Middle frontal gyrus (tissue), 1 donor: ENCODE measurements around the gene CZIB.

Experiments used
- DNase-seq: peaks from one replicate; pipeline ENCODE4 v3.0.0-alpha.2; 2015; ENCODE audit warnings: low spot score; ENCODE audit errors: extremely low spot score

Gene CZIB

DNA sequence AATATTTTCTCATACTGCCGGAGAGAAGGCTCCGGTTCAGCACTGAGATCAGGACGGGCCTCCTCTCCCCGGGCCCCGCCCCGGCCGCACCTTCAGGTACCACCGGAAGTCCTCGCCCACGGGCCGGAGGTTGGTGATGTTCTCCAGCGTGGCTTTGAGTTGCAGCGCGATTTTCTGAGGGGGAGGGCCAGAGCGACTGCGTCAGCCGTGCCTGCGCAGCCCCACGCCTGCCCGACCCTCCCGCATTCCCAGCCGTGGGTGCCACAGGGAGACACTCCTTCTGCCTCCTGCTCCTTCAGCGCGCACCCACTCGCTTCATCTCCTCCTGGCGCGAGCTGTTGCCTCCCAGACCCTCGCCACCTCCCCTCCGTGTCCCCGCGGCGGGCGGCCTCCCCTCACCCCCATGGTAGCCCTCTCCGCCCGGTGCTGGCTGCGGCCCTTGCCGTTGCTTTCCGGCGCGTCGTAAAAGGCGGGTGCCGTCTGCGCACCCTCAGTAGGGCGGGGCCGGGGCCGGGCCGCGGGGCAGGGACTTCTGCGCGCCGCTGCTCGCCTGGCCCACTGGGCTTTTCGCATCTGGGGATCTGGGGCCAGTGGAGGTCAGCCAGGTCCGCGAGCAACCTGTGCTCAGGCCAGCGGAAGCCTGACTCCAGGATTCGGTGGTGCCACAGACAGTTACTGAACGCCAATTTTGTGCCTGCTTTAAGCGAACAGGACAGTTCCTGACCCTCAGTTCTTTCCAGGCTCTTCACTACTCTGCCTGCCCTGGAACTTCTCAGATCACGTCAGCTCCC, at the start of gene CZIB:
Gene CZIB (minus strand): TSS at position 464 of the 791 bp plus-strand sequence. CDS start 59 bp downstream, at position 405.
- peak; percentile 79 for DNase-seq

DNA sequence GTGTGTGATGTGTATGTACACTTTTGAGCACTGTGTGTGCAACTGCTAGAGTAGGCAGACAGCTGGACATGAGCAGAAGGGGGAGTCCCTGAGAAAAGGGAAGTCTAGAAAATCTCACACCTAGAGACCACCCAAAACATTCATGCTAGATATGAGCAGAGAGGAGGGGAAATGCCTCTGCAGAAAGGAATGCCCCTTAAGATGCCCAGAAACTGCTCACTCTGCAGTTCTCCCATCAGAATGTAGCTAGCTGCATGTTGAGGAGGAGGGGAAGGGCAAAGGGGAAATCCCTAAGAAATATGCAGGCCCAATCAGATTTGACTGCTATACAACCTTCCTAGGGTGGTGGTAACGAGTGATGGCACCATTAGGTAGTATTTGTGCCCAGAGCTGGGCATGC, 49.7 kb upstream of the CZIB start:
- DNase-seq, result no peak

DNA sequence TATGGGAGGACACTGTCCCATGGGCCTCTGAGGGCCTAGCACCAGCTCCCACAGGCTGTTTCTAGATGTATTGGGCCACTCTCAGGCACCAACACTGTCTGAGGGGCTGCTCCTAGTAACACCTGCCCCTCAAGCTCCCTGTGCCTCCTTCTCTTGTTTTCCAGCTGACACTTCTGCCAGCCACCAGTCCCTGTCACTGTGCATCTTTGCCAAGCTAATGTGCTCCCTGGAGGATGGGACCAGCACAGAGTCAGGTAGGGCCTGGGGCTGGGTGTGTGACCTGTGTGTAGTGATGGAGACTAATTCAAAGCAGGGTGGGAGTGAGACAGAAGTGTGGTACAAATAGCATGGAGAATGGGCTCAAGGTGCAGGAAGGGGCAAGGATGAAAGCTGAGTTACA, 47.3 kb upstream of the CZIB start:
- DNase-seq, result no peak

DNA sequence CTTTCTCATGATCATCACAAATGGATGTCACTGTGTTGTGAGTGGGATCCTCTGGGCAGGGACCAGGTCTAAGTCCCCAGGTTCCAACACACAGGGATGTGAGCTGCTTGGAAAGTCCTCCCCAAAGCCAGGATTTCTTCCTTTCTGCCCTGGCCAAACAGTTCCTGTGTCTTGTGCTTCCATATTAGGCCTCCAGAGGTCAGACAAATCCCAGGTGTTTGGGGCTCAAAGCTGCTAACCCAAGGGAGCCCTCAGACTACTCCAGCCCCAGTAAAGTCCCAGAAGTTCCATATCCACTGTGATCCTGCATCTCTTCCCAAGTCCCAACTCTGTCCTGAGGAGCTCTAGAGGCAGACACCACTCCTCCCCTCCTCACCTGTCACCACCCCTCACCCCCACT, 45.6 kb upstream of the CZIB start:
- DNase-seq, result no peak

DNA sequence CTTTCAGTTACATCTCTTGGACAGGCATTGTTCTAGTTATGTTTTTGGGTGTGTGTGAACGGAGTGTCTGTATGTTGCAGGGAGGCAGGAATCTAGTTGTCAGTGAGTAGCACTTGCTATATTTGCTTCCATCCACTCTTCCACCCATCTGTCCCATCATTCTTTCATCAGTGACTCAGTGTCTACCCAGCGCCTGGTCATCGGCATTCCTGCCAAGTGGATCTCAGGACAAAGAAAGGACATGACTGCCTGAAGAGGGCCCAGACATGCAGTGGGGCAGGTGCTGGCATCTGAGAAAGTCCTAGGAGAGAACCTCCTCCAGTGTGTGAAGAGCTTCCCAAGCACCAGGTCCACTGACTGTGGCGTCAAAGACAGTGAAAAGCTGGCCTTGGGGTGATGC, 45.1 kb upstream of the CZIB start:
- no peak for DNase-seq

DNA sequence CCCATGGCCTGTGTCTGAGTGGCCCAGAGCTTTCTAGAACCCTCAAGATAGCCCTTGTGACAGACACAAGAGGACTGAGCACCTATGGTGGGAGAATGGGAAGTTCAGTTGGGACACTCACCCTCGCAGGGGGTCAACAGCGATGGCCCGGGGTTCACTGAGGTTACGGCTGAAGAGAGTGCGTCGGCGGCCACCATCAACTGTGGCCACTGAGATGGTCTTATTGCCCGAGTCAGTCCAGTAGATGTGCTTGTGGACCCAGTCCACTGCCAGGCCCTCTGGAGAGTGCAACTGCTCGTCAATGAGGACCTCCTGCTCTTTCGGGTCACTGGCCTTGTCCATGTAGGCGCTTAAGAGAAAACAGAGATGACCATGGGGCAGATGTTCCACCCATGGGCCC, 43.6 kb upstream of the CZIB start:
- no peak for DNase-seq

DNA sequence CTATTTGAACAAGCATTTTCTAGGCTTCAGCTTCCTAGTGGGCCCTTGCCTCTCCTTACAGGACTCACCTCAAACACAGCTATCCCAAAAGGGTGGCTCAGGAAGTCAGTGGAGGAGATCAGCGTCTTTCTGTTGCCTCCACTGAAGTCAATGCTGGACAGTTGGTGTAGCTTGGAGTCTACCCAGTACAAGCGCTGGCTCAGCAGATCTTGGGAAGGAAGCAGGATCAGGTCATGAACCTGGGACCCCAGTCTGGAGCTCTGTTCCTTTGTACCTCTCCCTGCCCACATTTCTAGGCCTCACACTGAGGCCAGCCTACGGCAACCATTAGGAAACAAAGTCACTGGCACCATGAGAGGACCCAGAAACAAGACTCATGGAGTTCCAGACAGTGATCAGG, 41.6 kb upstream of the CZIB start:
- DNase-seq, result no peak

DNA sequence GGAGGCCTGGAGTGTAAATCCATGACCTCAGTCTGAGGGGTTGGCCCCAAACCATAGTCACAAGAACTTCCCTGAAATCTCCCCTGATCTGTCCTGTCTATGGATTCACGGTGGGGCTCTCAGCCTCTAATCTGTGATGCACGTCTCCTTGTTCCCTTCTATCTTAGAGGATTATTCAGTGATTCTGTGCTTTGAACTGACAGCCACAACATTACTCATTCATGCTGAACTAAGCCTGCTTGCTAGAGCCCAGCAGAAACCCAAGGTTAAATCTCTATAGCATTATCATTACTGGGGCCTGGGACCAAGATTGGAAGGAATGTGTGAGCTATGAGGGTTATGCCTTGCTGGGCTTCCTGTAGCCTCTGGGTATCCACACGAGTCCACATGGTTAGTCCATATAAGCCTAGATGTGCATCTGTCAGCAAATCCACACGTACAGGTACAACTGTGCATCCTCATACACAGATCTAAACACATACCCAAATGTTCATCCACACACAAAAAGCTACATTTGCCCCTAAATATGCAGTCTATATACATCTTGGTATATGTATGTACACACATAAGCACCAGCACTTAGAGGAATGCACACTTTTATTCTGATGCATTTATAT, 40.3 kb upstream of the CZIB start:
- no peak for DNase-seq

DNA sequence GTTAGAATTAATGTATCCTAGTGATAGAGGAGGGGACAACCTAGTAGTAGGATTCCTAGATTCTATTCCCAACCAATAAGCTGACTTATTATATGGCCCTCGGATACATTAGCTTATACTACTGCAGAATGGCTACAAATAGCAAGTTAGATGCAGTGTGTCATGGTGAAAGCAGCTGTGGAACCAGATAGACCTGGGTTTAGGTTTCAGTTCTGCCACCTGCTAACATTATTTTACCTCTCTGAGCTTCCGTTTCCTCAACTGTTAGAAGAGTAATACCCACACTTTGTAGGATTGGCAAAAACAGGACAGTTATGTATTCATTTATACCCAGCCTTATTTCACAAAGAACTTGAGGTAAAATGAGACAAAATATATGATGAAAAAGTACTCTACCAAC, 39.5 kb upstream of the CZIB start:
- DNase-seq, result no peak

DNA sequence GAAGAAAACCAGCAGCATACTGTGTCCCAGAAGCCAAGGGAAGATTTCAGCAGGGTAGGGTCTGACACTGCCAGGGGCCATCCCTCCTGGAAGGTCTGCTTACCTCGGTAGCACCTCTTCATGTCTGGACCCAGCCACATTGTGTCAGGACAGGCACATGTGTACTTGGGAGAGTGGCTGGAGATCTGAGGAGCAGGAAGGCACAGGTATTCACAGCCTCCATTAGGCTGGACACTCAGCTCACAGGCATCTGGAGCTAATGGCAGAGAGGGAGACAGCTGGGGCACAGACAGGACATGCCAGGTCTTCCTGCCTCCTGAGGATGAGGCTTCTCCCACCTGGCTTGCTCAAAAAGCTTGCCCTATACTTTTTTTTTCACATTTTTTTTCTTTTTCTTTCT, 37.8 kb upstream of the CZIB start:
- no peak for DNase-seq

DNA sequence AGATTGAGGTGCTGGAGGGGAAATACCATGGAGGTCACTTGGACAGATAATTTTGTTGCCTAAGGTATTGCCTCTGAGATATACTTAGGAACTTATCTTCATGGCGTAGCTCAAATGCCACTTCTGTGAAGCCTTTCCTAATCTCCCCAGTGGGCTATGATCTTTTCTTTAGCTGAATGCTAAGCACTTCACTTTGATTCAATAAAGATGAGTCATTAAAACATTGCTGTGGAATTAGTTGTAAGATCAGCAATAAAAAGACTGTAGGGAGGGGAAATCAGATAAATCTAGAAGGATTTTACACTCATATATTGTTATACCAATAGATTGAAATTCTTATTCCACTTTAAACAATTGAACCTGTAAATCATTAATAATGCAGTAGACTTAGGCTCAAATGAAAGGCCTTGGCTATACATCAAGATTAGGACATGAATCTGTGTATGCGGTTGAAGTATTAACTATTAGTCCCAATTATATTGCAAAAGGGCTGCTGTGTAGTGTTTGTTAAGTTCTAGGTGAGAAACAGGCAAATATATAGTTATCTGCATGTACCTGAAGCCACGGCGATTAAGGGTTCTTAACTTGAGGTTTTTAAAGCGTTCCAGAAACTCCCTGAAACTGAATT, 37.1 kb upstream of the CZIB start:
- DNase-seq, result no peak

DNA sequence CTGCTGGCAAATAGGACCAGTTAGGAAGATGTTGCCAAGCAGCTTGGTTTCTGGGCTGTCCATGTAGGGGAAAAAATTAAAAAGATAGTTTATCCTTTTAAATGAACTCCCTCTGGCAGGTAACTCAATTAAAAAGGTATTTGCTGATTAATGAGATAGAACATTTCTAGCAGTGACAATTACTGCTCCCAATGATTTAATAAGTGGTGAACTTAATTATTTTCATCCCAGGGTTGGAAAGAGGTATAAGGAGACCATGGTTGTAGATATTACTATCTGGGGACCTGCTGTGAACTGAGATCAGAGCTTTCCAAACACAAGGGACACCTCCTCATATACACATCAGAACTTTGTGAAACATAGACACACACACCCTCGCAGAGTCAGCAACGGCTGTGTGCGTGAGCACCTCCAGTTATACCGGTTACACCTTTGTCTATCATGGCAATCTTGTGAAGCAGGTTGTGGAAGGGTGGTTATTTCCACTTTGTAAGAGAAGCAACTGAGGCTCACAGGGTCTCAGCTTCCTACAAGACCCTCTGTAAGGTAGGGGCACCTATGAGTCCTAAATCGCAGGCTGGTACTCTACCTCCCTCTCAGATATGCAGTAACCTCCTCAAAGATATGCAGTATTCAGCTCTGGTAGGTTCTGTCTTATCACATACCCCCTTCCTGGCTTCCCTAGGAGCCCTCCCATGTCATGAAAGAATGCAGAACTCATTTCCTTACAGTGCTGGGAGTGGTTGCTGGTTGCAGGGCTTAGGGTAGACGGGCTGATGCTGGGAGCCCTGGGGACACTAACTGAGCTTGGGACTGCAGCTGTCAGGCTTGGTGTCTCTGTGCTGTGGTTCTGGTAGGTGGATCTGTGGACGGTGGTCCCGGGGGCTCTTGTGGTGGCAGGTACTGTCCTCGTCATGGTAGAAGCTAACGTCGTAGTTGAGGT, 36.3 kb upstream of the CZIB start:
- no peak for DNase-seq

DNA sequence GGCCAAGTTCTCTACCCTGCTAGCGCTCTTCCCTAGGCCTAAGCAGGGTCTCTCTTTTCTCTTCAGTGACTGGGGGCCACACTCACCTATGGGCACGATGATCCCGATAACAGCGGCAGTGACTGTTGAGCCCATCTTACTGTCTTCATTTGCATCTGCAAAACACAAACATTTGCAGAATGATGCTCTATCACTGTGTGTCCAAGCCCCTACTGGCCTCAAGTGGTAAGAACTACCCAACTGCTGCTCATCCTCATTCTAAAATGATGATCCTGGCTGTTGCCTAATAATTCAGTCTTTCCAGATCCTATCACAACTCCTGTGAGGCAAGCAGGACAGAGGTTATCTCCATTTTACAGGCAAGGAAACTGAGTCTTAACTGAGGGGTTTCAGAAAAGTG, 34.6 kb upstream of the CZIB start:
- DNase-seq, result no peak

DNA sequence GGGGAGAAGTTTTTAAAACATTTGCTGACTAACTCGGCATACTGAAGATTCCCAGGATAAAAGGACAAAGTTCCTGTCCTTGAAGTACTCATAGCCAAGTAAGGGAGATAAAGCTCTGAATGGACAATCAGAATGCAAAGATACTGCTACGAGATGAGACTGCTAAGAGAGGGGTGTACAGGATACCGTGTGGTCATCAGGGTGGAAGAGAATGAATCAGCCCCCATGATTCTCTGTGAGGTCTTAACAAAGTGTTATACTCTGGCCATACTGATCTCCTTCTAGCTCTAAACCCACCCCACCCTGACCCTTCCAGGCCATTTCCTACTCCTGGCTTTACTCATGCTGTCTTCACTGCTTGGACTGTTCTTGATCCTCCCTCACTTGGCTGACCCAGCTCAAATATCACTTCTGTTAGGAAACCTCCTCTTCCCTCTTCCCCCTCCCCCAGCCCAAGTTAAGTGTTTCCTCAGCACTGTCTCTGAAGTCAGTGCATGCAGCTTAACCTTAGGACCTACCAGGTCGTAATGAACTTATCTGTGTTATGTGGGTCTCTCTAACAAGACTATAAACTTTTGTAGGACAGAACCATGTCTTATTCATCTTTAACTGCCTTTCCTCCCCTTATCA, 33.7 kb upstream of the CZIB start:
- DNase-seq, result no peak

DNA sequence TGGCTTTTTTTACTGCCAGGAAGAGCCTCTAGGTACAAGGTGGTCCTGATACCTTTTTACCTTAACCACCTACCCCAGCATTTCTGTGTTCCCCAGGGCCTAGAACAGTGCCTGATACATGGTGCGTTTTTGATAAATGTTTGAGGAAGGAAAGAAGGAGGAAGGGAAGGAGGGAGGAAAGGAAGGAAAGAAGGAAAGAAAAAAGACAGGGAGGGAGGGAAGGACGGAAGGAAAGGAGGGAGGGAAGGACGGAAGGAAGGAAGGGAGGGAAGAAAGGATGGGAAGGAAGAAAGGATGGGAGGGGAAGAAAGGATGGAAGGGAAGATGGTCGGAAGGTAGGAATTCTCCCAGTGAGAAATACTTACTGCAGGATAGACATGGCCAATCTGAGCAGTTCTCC, 29.9 kb upstream of the CZIB start:
- DNase-seq, result no peak

DNA sequence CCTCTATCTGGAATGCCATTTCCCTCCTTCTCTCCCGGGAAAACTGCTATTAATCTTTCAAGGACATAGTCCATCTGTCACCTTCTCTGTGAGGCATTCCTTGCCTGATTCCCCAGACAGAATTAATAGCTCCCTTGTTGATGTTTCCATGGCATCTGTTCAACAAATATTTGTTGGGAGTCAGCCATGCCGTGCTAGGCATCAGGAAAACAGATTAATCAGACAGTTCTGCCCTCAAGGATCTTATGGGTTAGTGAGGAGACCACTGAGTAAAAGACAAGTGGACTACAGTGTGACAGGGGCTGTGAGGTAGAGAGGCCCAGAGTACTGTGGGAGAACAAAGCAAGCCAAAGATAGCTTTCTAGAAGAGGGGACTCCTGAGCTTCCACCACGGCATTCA, 29.3 kb upstream of the CZIB start:
- DNase-seq, result no peak

DNA sequence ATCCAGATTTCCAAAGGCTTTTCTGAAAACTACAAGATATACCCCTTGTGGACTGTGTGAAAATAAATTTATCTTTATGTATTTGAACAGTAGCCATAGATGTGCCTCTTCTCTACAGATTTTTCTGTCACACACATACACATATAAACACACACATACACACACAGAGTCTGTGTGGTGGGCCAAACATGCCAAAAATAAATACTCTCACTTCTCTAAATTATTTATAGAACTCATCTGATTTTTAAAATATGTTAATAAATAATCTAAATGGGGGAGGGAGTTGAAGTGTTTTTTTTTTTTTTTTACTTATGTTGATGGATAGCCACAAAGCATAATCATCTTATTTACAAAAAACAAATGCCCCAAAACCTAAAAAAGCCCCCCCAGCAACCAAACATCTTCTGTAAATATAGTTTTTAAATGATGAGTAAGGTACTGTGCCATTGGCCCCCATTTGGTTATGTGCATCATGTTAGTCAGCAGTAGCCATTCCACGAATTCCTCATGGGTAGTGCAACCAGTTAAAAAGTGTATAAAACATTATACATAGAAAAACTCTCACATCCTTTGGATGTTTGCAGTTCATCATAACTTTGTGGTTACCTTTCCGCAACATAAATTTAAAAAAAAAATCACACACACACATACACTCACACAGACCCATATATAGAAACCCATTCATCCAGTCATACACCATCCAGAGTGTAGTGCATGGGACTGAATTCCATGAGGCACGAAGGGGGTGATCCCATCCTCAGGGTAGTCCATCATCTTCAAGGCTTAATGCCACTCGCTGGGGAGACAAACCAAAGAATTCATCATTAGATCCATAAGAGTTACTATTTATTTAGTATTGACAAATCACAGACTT, 26.1 kb upstream of the CZIB start:
- DNase-seq, result no peak

DNA sequence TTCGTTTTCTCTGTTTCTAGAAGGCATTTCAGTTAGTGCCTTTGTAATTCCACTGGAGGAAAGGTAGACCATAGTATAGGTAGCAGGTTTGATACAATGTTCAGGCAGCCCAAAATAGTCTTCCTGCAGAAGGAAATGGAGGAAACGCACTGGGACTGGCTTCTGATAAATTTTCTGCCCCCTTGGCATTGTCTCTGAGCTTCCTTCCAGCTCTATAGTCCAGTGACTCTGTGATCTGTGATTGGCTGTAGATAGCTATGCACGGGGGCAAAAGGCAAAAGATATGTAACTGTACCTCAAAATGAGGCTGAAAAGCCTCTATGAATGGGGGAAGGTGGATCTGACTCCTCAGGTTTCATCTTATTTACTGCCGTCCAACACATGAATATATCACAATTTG, 23.7 kb upstream of the CZIB start:
- no peak for DNase-seq

DNA sequence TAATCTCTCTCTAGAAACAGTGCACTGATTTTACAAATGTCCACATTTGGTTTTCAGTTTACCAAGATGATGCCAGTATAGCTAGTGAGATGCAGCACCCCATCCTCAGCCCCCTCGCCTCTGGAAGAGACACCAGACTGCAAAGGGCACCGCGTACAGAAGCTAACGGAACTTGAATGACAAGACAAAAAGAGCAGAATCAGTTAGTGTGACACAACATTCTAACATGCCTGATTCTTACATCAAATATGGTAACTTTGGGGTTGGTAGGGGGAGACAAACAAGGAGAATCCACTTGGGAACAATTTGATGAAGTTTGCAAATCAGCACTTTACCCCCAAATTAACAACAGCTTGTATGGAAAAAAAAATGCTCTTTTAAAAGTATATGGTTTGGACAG, 21.9 kb upstream of the CZIB start:
- DNase-seq, result no peak

DNA sequence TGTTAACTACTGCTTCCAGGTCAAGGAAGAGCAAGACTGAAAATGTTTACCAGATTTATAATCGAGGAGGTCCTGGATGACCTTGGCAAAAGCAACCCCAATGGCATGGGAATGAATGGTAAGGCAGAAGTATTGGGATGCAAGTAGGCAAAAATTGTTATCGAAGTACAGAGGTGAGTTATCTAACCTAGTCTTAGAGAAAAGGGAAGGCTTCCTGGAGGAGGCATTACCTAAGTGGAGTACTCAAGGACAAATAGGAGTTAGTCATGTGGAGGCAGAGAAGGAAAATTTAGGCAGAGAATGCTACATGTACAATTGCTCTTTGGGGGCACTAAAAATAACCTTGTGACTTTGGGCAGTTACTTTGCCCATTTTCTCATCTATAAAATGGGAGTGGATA, 21.4 kb upstream of the CZIB start:
- DNase-seq, result no peak
